ENCODE data around the gene SAPCD2. TPM values are rescaled to one million over a fixed set of nuclear protein-coding genes. Genes with fewer than 3 reads are reported as not detected.
A peak's percentile ranks its signal among the peaks of the same experiment; 100 is the strongest.

SAPCD2 gene
- total RNA-seq, 6 experiments from 2014 or later = 0.05 to 0.43 (median 0.22) TPM; not detected in 1

DNA sequence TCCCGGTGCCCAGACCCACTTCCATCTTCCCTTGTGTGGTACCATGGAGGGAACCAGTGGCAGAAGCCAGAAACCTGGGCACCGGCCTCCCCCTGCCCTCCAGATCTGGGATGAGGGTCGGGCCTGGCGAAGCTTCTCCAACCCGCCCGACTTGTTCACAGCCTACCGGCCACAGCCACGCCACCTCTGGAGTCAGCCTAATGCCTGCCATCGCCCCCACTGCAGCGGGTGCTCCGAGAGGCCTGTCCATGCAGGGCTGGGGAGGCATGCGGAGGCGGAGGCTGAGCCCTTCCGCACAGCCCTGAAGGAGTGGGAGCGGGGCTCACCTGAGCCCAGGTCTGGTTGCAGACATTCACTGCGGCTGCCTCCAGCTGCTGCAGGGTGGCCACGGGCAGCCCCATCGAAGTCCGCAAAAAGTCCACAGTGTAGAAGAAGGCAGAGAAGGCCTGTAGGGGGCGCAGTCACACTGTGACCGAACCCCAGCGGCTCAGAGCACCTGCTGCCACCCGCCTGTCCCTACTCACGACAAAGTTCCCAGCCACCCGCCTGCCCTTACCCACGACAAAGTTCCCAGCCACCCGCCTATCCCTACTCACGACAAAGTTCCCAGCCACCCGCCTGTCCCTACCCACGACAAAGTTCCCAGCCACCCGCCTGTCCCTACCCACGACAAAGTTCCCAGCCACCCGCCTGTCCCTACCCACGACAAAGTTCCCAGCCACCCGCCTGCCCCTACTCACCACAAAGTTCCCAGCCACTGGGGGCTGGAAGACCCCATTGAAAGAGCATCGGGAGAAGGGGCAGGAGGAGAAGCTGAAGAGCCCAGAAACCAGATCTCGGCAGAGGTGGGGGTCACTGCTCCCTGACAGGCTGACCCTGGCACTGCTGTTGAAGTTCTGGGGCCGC, 20.6 kb downstream of the SAPCD2 start:
- peaks cover 0 to 24% (median 2%) of the 10 kb centered on the region in 4 donors for H3K4me1 ChIP-seq
- intact Hi-C loops (cut with DNase I) = no loop called here
- DNase-seq = peak in 1 of 3 donors; percentile 62
- H3K9me3 ChIP-seq = no peaks in the 10 kb centered on the region
- no peak overlapping the region for H3K27ac ChIP-seq
- peak; percentile 30 to 47 (median 38) for ATAC-seq
- TF ChIP-seq POLR2A (IDR thresholded peaks at IDR 0.05) = no peak
- TF ChIP-seq, protein P1, sequence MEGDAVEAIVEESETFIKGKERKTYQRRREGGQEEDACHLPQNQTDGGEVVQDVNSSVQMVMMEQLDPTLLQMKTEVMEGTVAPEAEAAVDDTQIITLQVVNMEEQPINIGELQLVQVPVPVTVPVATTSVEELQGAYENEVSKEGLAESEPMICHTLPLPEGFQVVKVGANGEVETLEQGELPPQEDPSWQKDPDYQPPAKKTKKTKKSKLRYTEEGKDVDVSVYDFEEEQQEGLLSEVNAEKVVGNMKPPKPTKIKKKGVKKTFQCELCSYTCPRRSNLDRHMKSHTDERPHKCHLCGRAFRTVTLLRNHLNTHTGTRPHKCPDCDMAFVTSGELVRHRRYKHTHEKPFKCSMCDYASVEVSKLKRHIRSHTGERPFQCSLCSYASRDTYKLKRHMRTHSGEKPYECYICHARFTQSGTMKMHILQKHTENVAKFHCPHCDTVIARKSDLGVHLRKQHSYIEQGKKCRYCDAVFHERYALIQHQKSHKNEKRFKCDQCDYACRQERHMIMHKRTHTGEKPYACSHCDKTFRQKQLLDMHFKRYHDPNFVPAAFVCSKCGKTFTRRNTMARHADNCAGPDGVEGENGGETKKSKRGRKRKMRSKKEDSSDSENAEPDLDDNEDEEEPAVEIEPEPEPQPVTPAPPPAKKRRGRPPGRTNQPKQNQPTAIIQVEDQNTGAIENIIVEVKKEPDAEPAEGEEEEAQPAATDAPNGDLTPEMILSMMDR (IDR thresholded peaks at IDR 0.05) = peak; percentile 48 to 63 (median 56)
- H3K27me3 ChIP-seq = peaks cover 0 to 23% of the 10 kb centered on the region in 2 donors
- no peaks in the 10 kb centered on the region for H3K36me3 ChIP-seq
- no peak overlapping the region for H3K4me3 ChIP-seq
- 54% methylated on average over 17 of the region's 38 CpGs for WGBS (ENCODE audit: insufficient coverage, low coverage, low lambda C conversion rate, missing lambda C conversion rate)

DNA sequence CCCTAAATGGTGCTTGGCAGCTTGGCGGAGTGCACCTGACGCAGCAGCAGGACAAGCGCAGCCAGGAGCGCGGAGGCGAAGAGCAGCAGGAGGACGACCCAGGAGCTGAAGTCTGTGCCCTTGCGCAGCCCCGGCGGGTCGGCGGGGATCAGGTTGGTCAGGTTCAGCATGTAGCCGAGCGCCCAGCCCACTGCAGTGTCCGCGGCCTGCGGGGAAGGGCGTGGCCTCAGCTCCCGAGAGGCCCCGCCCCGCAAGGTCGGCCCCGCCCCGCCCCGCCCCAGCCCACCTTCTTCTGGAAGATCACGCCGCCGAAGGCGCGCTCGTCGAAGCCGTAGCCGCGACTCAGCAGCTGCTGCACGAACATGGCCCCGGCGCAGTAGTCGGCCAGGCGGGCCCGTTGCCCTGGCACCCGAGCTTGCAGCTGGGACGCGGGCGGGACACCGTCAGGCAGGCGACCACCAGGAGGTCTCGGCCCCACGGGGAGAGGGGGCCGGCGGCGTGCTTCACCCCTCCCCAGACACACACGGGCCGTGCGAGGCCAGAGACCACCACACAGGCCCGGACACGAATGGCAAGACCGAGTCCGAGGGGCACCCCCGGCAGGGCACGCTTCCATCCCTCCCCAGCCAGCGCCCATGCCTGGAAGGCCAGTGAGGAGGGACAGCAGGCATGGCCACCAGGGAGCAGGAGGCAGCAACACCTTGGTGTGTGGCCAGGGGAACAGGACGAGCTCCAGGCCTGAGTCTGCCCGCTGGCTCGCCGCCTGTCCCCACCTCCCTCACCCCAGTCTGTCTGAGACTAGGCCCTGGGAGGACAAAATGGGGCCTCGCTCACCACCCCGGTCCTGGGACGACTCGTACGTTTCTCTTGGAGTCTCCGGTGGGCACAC, 21.5 kb downstream of the SAPCD2 start:
- TF ChIP-seq, protein P1 (IDR thresholded peaks at IDR 0.05) = no peak
- no peak for TF ChIP-seq POLR2A (IDR thresholded peaks at IDR 0.05)
- DNase-seq (peak in 2 of 3 donors; percentile 28 to 80), ATAC-seq (peak in 2 of 4 donors; percentile 5 to 11)
- Histone ChIP-seq H3K36me3 (no peaks in the 10 kb centered on the region), H3K27ac (no peak overlapping the region), H3K4me1 (peaks cover 0 to 15% (median 0%) of the 10 kb centered on the region in 4 donors), H3K4me3 (no peak overlapping the region), H3K9me3 (no peaks in the 10 kb centered on the region), H3K27me3 (peaks cover 2 to 23% of the 10 kb centered on the region in 2 donors)
- intact Hi-C loops (cut with DNase I) = no loop called here
- WGBS (ENCODE audit: insufficient coverage, low coverage, low lambda C conversion rate, missing lambda C conversion rate) = 48% methylated on average over 11 of the region's 72 CpGs

DNA sequence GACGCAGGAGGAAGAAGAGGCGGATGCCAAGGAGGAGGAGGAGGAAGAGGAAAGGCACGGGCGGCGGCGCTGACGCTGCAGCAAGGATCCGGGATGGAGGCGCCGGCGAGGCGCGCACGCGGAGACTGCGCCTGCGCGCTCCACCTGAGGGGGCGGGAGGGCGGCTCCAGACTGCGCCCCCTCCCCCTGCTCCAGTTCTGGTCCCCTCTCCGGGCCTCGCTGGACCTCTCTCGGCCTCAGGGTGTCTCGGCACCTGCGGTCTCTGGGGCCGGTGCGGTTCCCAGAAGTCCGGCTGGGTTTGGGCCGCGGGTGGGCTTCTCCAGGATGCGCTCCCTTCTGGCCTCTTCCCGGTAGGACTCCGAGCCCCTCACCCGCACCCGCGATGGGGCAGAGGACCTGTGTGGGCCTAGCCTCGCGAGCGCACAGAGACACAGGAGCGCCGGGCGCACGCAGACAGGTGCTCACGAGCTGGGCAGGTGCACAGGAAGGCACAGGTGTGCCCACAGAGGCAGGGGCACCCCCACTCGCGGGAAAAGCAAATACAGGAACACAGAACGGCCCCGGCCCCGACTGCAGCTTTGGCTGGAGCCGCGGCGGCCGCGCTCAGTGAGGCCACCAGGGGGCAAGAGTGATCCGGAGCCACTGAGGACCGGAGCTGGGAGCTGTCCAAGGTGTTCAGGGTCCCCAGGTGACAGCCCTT, 24.1 kb downstream of the SAPCD2 start, which contains the start of gene NPDC1:
TSS of gene NPDC1 (minus strand) at position 90 of the 700 bp plus-strand sequence. CDS start 188 bp downstream, outside the sequence.
- intact Hi-C loops (cut with DNase I) = no loop called here
- H3K27ac ChIP-seq = peak within 1 kb of the TSS; percentile 10 to 51 (median 13)
- peak; percentile 79 to 83 (median 80) for DNase-seq
- peak; percentile 73 to 82 (median 78) for ATAC-seq
- TF ChIP-seq, protein P1 (IDR thresholded peaks at IDR 0.05) = peak; percentile 80 to 87 (median 85)
- no peak for TF ChIP-seq POLR2A (IDR thresholded peaks at IDR 0.05)
- peaks cover 0 to 9% (median 0%) of the 10 kb centered on the region in 4 donors for H3K4me1 ChIP-seq
- H3K4me3 ChIP-seq = peak within 1 kb of the TSS; percentile 31 to 48 (median 35)
- H3K36me3 ChIP-seq = no peaks in the 10 kb centered on the region
- peaks cover 3 to 23% of the 10 kb centered on the region in 2 donors for H3K27me3 ChIP-seq
- WGBS (ENCODE audit: insufficient coverage, low coverage, low lambda C conversion rate, missing lambda C conversion rate) = 1% methylated on average over 19 of the region's 57 CpGs
- H3K9me3 ChIP-seq = no peaks in the 10 kb centered on the region

Measured in right lobe of liver (tissue), 6 donors.